VCaP (cell line): ENCODE data around the gene PIGC.

ENCODE experiments used
- H3K27ac ChIP-seq: fragments of 450-650 bp; 2 replicates; pipeline ENCODE4 v1.5.1; 2017
- TF ChIP-seq, protein P1 (sequence below): fragments of 450-650 bp; conservative IDR thresholded peaks from 2 replicates; pipeline ENCODE4 v1.5.1; 2017; ENCODE audit warnings: mild to moderate bottlenecking, moderate library complexity

Gene PIGC

GRCh38 chr1:172453607-172454006 is 9.7 kb upstream of the PIGC start:
- TF ChIP-seq, protein P1, sequence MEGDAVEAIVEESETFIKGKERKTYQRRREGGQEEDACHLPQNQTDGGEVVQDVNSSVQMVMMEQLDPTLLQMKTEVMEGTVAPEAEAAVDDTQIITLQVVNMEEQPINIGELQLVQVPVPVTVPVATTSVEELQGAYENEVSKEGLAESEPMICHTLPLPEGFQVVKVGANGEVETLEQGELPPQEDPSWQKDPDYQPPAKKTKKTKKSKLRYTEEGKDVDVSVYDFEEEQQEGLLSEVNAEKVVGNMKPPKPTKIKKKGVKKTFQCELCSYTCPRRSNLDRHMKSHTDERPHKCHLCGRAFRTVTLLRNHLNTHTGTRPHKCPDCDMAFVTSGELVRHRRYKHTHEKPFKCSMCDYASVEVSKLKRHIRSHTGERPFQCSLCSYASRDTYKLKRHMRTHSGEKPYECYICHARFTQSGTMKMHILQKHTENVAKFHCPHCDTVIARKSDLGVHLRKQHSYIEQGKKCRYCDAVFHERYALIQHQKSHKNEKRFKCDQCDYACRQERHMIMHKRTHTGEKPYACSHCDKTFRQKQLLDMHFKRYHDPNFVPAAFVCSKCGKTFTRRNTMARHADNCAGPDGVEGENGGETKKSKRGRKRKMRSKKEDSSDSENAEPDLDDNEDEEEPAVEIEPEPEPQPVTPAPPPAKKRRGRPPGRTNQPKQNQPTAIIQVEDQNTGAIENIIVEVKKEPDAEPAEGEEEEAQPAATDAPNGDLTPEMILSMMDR: no peak

GRCh38 chr1:172453153-172453545 is 9.3 kb upstream of the PIGC start:
- H3K27ac ChIP-seq: no peak overlapping the region
- TF ChIP-seq, protein P1: no peak

More at GRCh38 chr1:172453607-172454006, 9.7 kb upstream of the PIGC start:
- H3K27ac ChIP-seq: no peak overlapping the region

DNA sequence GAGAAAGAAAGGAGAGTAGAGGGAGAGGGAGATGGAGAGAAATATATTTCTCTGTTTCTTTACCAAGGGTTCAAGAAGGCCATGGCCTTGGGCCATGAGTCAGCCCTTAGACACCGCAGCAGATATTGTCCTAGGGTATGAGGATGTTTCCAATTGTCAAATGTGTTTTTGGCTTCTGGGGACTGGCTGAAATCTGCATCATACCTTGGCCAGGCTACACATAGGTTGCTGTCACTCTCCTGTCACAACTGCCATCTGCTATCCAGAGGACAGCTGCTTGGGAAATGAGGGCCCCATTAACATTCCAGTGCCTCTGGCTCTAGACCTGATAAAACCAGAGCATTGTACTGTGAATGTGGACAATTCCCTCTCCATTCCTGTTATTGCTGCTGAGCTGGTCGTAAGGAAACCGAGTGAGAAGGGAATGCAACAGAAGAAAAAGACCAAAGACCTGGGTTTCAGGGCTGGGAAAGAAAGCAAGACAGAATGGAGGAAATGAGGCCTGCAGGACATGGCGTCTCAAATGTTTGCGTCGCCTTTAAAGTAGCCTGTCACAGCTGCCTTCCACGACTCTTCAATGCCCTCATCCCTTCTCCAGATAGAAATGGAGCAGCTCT is 8.8 kb upstream of the PIGC start:
- TF ChIP-seq, protein P1: no peak

GRCh38 chr1:172451002-172451443 is 7.2 kb upstream of the PIGC start:
- TF ChIP-seq, protein P1: no peak
- no peak overlapping the region for H3K27ac ChIP-seq

More for the DNA sequence above, 8.8 kb upstream of the PIGC start:
- H3K27ac ChIP-seq: no peak overlapping the region

GRCh38 chr1:172450524-172450885 is 6.6 kb upstream of the PIGC start:
- TF ChIP-seq, protein P1: no peak
- no peak overlapping the region for H3K27ac ChIP-seq

DNA sequence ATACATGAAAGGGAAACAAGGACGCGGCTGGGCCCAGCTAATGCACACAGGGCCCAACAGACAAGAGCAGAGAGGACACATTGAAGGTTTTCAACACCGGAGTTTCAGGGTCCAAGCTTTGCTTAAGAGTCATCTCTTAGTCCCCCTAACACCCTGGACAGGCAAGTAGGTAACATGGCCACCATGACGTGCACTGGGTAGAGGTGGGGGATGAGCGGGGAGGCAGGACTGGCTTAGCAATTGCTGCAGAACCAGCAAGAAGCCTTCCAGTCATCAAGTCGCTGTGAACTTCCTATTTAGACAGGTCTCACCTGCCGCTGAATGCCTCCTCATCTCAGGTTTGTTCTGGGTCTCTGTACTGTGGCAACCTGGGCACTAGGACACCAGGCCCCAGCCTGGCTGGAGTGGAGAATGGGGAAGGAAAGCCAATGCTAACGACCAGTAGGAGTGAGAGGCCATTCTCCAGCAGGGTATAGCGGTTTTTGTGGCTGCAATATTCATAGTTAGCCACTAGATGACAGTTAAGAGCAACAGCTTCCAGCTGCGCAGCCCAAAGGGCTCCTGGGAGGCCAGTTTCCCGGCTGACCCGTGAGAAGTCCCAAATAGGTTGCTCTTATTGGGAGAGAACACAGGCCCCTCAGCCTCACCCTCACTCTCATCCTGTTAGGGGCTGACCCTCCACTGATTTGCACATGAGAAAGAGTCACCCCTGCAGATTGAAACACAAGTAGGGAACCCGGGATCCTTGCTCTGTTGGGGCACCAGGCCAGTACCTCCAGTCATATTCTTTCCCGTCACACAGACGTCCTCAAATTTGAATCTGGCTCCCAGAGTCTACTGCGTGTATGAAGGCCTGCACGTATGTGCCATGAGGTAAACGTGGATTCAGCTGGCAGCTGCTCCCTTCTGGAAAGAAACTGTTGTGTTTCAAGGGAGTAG is 6.0 kb upstream of the PIGC start:
- H3K27ac ChIP-seq: no peak overlapping the region

More for the DNA sequence above, 6.0 kb upstream of the PIGC start:
- TF ChIP-seq, protein P1: peak; percentile 86
